Esophagus (tissue), 2 donors: ENCODE measurements around the gene CLRN2. TPM values are rescaled to one million over a fixed set of nuclear protein-coding genes. Genes with fewer than 3 reads are reported as not detected.
A peak's percentile ranks its signal among the peaks of the same experiment; 100 is the strongest.

Experiments used
- H3K27ac ChIP-seq, 2 donors: one replicate each; pipeline ENCODE4 v1.5.1; 2013; ENCODE audit warnings: low read depth in 2 of 2, mild to moderate bottlenecking in 2 of 2, inconsistent platforms in 1 of 2, low read length in 1 of 2, moderate library complexity in 1 of 2
- H3K27me3 ChIP-seq, 2 donors: one replicate each; pipeline ENCODE4 v1.6.1; 2013; ENCODE audit warnings: low read length in 2 of 2, control low read depth in 1 of 2, mild to moderate bottlenecking in 1 of 2; ENCODE audit not compliant: insufficient read depth in 2 of 2, control insufficient read depth in 1 of 2
- H3K36me3 ChIP-seq, 2 donors: one replicate each; pipeline ENCODE4 v1.6.1; 2013; ENCODE audit warnings: low read length in 1 of 2; ENCODE audit not compliant: control insufficient read depth in 2 of 2, insufficient read depth in 2 of 2
- H3K4me1 ChIP-seq, 2 donors: one replicate each; pipeline ENCODE4 v1.6.1; 2013; ENCODE audit warnings: low read length in 1 of 2; ENCODE audit not compliant: control insufficient read depth in 2 of 2, insufficient read depth in 2 of 2
- H3K4me3 ChIP-seq, 2 donors: one replicate each; pipeline ENCODE4 v1.5.1; 2013; ENCODE audit warnings: low read length in 2 of 2, mild to moderate bottlenecking in 2 of 2, low read depth in 1 of 2, moderate library complexity in 1 of 2
- H3K9me3 ChIP-seq, 2 donors: one replicate each; pipeline ENCODE4 v1.6.1; 2013; ENCODE audit warnings: mild to moderate bottlenecking in 2 of 2, low read depth in 1 of 2, low read length in 1 of 2, moderate library complexity in 1 of 2; ENCODE audit not compliant: control insufficient read depth in 2 of 2, insufficient read depth in 1 of 2
- WGBS, 2 donors: extraction: QIAGEN DNeasy Blood & Tissue Kit; methylation state at CpG; one replicate each; pipeline ENCODE4 v1.1.7; 2013; 5-methylcytosine and 5-hydroxymethylcytosine counted together
- polyA plus RNA-seq, 2 donors: library from polyadenylated mRNA; stranded (reverse); fragments of 200-250 nt; gene quantifications; one replicate each; pipeline ENCODE4 v1.2.3, GENCODE V29; 2013
- donor health status: healthy with polysubstance abuse.
- donor health status: Bipolar disorder and iron deficiency.

CLRN2 gene
- polyA plus RNA-seq, 2 donors = not detected

DNA sequence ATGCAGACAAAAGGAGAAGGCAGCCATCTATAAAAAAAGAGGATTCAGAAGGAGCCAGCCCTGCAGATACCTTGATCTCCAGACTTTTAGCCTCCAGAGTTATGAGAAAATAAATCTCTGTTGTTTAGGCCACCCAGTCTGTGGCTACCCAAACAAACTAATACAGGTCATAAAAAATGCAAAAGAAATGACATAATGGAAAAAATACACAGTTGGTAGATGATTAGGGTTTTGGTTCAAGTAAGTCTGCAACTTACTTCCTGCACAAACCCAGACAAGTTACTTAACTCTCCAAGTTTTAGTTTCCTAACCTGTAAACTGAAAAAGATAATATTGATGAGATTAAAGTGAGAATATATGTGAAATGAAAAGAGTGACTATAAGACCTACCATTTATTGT is 14.4 kb upstream of the CLRN2 start:
- Histone ChIP-seq H3K4me1 (no peaks in the 10 kb centered on the region), H3K27ac (no peak overlapping the region), H3K9me3 (no peaks in the 10 kb centered on the region), H3K36me3 (peaks cover 0 to 9% of the 10 kb centered on the region in 2 donors), H3K4me3 (no peak overlapping the region), H3K27me3 (no peaks in the 10 kb centered on the region)

DNA sequence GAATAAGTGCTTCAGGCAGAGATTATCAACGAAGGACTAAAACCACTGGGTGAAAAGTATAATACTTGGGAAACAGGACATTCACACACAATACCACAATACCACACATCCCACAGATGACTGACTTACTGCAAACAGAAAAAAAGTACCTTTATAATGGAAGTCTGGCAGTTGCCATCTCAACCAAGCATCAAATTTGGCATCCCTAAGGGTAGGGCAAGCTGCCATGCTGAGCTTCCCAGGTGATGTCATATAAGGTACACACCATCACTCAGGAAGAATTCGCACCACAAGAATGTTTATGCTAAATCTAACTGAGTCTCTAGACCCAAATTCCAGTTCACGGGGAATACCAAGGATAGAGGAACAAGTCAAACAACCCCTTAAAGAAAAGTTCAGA is 12.2 kb upstream of the CLRN2 start:
- 48 to 74% methylated on average over 3 of the region's 3 CpGs for WGBS, 2 donors
- no peak overlapping the region for H3K27ac ChIP-seq
- H3K4me1 ChIP-seq = no peaks in the 10 kb centered on the region
- peaks cover 0 to 6% of the 10 kb centered on the region in 2 donors for H3K36me3 ChIP-seq
- no peaks in the 10 kb centered on the region for H3K9me3 ChIP-seq
- no peak overlapping the region for H3K4me3 ChIP-seq
- H3K27me3 ChIP-seq = no peaks in the 10 kb centered on the region

DNA sequence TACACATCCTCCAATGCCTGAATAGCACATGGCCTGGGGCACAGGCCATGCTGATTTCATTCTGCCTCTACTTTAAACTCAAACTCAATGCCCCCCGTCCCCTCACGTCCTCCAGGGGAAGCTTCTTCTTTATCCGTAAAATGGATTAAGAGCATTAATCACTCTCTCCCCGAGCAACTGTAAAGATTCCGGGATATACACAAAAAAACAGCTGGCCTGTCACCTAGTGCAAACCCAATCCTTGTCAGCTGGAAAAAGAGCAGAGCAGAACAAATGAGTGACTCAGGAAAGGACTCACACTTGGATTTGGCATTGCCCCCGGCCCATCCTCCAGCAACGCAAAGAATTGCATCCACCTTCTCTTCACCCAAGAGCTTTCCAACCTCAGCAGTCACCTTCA is 10.9 kb upstream of the CLRN2 start:
- Histone ChIP-seq H3K4me3 (no peak overlapping the region), H3K36me3 (peaks cover 2 to 6% of the 10 kb centered on the region in 2 donors), H3K27ac (no peak overlapping the region), H3K27me3 (no peaks in the 10 kb centered on the region), H3K4me1 (peaks cover 0 to 2% of the 10 kb centered on the region in 2 donors), H3K9me3 (no peaks in the 10 kb centered on the region)
- 84 to 85% methylated on average over 7 of the region's 7 CpGs for WGBS, 2 donors

DNA sequence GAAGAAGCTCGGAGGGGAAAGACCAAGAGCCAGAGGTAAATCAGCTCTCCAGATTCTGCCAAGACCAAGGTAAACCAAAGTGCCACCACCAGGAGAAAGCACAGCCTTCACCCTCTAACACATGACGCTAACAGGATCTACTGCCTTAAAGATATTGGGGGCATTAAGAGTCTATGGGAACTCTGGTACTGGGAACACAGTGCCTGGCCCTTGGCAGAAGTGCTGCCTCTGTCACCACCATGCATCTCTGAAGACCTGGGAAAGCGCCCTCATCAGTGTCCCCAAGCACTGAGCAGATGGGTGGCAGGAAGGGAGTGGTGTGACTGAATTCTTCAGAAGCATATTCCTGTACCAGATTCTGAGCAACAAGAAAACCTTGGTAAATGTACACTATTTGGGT is 4.4 kb upstream of the CLRN2 start:
- peaks cover 0 to 2% of the 10 kb centered on the region in 2 donors for H3K36me3 ChIP-seq
- H3K4me3 ChIP-seq = no peak overlapping the region
- no peaks in the 10 kb centered on the region for H3K9me3 ChIP-seq
- peaks cover 0 to 5% of the 10 kb centered on the region in 2 donors for H3K4me1 ChIP-seq
- WGBS, 2 donors = 82 to 94% methylated on average over 3 of the region's 3 CpGs
- peak overlapping the region in 1 of 2 donors; percentile 26 for H3K27ac ChIP-seq
- H3K27me3 ChIP-seq = no peaks in the 10 kb centered on the region

DNA sequence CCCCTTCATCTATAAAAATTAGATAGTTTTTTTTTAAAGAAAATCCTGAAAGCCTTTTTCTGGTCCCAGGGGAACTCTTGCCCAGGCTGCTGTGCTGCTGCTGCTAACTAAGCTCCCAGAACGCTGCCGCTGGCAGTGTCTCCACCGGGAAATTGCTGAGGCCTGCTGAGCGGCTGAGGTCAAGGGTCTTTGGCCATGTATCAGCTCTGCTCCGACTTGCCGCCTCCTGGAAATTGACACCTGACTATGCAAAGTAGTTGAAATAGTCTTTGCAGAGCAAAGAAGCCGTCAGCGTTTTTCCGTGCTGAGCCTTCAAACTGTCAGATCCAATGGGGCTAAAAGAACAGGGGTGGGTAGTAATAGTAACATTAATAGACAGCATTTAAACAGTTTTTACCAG is 3.9 kb upstream of the CLRN2 start:
- 9 to 14% methylated on average over 9 of the region's 9 CpGs for WGBS, 2 donors
- Histone ChIP-seq H3K4me3 (peak overlapping the region; percentile 67 to 84), H3K27ac (no peak overlapping the region)

DNA sequence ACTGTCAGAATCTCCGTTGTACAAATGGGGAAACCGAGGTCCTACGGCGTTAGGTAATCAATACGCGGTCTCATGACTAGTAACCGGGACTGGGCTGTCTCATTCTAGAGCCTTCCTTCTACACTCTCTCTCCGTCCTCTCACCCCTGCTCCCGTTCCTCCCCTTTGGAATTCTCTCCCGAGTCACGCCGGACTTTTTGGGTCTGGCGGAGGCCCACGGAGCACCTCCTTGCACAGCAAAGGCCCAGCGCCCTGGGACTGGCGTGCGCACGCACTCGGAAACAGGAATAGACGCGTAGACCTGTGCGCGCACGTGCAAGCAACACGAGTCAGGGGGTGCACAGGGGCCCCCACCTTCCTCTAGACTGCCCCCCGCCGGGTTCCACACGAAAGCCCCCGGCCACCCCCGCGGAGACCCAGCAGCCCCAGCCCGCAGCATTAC is 3.4 kb upstream of the CLRN2 start:
- H3K36me3 ChIP-seq = peaks cover 0 to 2% of the 10 kb centered on the region in 2 donors
- peaks cover 0 to 5% of the 10 kb centered on the region in 2 donors for H3K4me1 ChIP-seq
- H3K4me3 ChIP-seq = peak overlapping the region; percentile 67 to 84
- 1 to 2% methylated on average over 32 of the region's 32 CpGs for WGBS, 2 donors
- no peaks in the 10 kb centered on the region for H3K9me3 ChIP-seq
- peak overlapping the region; percentile 57 to 79 for H3K27ac ChIP-seq
- no peaks in the 10 kb centered on the region for H3K27me3 ChIP-seq

More for the DNA sequence above, 3.9 kb upstream of the CLRN2 start:
- Histone ChIP-seq H3K36me3 (peaks cover 0 to 2% of the 10 kb centered on the region in 2 donors), H3K4me1 (peaks cover 0 to 5% of the 10 kb centered on the region in 2 donors), H3K27me3 (no peaks in the 10 kb centered on the region), H3K9me3 (no peaks in the 10 kb centered on the region)

DNA sequence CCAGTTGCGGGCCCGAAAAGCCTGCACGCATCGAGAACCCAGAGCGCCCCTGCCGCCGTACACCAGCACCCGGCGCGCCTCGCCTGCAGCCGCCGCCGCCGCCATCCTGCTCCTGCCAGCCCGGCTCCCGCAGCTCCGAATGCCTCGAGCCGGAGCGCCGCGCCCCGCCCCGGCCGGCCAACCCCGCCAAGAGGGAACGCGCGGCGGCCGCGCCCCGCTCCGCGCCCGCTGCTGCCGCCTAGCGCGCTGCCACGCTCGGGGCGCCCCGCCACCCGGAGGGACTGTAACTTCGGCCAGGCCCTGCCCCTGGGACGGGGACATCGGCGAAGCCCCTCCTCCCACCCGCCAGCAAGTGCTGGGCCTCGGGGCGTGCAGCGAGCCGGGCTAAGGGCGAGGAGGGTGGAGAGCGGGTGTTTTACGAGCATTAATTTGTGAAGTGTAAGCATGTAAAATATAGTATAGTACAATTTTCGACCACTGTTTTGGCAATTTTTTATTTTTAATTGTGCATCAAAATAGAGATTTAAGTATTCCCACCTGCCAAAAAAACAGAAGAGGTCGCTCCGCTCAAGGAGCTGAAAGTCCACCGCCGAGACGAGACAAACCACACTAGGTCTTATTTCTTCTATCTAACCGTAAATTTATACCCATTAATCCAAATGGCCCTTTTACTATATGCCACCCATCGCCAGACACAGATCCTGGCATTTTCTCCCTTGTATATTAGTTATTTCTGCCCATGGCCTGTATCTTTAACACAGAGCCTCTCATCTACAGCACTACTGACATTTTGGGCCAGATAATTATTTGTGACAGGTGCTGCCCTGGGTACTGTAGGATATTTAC is 2.8 kb upstream of the CLRN2 start, which contains the start of gene QDPR:
Gene QDPR, minus strand, starts transcription at position 141 of the 846 bp plus-strand sequence. Its CDS starts 36 bp downstream, at position 105.
- peaks cover 0 to 2% of the 10 kb centered on the region in 2 donors for H3K36me3 ChIP-seq
- H3K4me1 ChIP-seq = peaks cover 0 to 5% of the 10 kb centered on the region in 2 donors
- no peaks in the 10 kb centered on the region for H3K27me3 ChIP-seq
- no peaks in the 10 kb centered on the region for H3K9me3 ChIP-seq
- 2% methylated on average over 65 of the region's 65 CpGs for WGBS, 2 donors
- H3K27ac ChIP-seq = peak within 1 kb of the TSS; percentile 57 to 79
- peak within 1 kb of the TSS; percentile 67 to 84 for H3K4me3 ChIP-seq

DNA sequence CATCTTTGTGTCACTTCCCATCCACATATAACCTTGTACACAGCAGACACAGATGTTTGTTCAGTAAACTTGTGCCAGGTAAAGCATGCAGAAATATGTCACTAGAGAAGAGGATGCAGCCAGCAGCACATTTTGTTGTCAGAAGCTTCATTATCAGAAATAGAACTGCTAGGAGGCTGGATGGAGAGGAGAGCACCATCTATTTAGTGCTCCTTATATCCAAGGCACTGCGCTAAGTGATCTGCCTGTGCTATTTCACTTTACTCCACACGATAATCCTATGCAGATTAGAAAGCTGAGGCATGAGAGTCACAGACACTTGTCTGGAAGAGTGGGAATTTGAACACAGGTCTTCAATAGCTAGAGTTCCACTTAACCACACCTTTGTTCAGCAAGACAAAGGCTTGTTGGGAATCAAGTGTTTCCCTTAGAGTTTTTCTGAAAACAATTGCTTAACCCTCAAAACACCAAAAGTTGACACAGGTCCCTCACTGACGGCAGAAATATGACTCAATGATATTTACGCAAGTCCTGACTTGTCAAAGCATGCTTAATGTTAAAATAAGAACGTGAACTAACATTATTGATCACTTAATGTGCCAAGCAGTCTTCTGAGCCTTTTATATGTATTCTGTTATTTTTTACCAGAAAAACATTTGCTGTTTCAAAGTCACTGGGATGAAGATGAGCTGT is 1.8 kb upstream of the CLRN2 start:
- no peak overlapping the region for H3K27ac ChIP-seq
- H3K4me1 ChIP-seq = peaks cover 0 to 5% of the 10 kb centered on the region in 2 donors
- peaks cover 0 to 2% of the 10 kb centered on the region in 2 donors for H3K36me3 ChIP-seq
- H3K4me3 ChIP-seq = no peak overlapping the region
- H3K9me3 ChIP-seq = no peaks in the 10 kb centered on the region
- no peaks in the 10 kb centered on the region for H3K27me3 ChIP-seq
- 75 to 76% methylated on average over 5 of the region's 5 CpGs for WGBS, 2 donors

DNA sequence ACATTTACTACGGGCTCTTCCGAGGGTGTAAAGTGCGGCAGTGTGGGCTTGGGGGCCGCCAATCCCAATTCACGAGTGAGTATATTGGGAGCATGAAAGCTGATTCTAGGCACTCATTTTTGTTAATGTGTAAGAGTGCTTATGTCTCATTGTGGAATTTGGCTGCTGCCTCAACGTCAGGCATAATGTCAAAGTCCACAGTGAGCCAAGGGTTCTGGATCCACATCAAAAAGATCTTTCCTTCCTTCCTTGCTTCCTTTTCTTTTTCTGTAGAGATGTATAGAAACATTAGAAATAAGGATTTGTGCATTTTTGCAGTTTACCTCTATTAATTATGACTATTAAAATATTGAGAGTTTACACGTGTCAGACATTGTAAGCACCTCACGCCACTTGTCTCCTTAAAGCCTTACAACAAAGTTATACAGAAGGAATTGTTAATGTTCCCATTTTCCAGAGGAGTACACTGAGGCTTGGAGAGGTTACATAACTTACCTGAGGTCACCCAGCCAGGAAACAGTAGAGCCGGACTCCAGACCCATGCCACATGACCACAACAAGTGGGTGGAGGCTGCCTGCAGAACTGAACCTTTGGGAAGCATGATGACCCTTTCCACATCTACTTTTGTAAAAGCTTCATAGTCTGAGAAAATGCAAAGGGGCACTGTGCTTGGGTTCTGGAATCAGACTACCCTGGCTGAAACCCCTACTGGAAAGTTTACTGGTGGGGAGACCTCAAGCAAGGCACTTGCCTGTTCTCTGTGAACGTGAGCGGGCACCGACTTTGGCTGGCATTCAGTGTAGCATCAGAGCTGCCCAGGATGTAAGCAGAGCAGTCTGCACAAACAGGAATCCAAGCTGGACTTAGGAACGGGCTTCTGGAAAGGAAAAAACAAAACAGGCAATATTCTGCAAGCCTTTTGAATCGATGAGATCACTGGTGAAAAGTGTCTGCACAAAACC is 761 bp downstream of the CLRN2 start:
- 71 to 73% methylated on average over 14 of the region's 14 CpGs for WGBS, 2 donors
- Histone ChIP-seq H3K27ac (no peak overlapping the region), H3K4me3 (no peak overlapping the region), H3K36me3 (no peaks in the 10 kb centered on the region), H3K4me1 (peaks cover 0 to 2% of the 10 kb centered on the region in 2 donors), H3K9me3 (no peaks in the 10 kb centered on the region), H3K27me3 (no peaks in the 10 kb centered on the region)
